Mucosa of rectum (tissue), 2 donors: Measurements from ENCODE around the gene DENND1B.
"Not testable (repeated sequence)": the region's sequence is repeated elsewhere in the genome, so short reads cannot be mapped to it uniquely, and the experiment has no call there.

ENCODE experiments used
- H3K27ac ChIP-seq, 2 donors: one replicate each; pipeline ENCODE4 v1.7.0; 2013; ENCODE audit warnings: inconsistent platforms in 2 of 2, low read depth in 2 of 2, low read length in 2 of 2
- H3K27me3 ChIP-seq, 2 donors: one replicate each; pipeline ENCODE4 v1.7.0; 2013; ENCODE audit warnings: low read length in 2 of 2; ENCODE audit not compliant: control insufficient read depth in 2 of 2, insufficient read depth in 2 of 2
- H3K36me3 ChIP-seq, 2 donors: one replicate each; pipeline ENCODE4 v1.7.0; 2013; ENCODE audit warnings: low read length in 2 of 2; ENCODE audit not compliant: control insufficient read depth in 2 of 2, insufficient read depth in 2 of 2
- H3K4me1 ChIP-seq, 2 donors: one replicate each; pipeline ENCODE4 v1.7.0; 2013; ENCODE audit warnings: low read length in 2 of 2, mild to moderate bottlenecking in 1 of 2; ENCODE audit not compliant: control insufficient read depth in 2 of 2, insufficient read depth in 2 of 2
- H3K4me3 ChIP-seq, 2 donors: one replicate each; pipeline ENCODE4 v1.7.0; 2013; ENCODE audit warnings: low read length in 2 of 2
- H3K9ac ChIP-seq, 2 donors: one replicate each; pipeline ENCODE4 v1.7.0; 2013; ENCODE audit warnings: low read length in 2 of 2, low read depth in 1 of 2, mild to moderate bottlenecking in 1 of 2
- H3K9me3 ChIP-seq, 2 donors: one replicate each; pipeline ENCODE4 v1.7.0; 2013; ENCODE audit warnings: low read length in 2 of 2; ENCODE audit not compliant: control insufficient read depth in 2 of 2
- donor health status: healthy.
- donor health status: Normal muscosa, but diverticular disease.

Gene DENND1B

DNA sequence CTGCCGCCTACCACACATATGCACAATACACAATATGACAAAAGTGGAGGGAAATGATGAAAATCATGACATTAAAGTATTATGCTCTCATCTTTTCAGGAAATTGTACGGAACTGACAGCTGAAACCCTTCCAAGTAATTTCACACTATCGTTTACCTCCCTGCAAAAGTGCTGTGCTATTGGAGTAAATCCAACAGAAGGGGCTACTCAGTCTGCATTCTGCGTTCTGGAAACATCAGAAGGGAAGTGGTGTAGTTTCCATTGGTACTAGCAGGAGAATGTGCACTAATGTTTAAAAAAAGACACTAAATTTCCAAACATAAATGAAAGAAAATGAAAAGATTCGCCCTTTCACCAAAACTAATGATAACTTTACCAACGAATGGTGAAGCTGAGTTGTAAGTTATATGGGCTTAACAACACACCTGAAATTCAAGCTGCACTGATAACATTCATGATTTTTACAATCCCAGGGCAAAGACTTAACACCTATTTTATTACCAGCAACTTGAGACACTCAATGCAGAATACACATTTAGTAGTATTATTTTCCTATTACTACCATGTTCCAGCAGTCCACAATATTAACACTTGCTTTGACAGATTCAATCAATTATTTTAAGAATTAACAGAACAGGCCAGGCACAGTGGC lies 3.2 kb downstream of the DENND1B start:
- H3K9me3 ChIP-seq: no peaks in the 10 kb centered on the region
- no peaks in the 10 kb centered on the region for H3K27me3 ChIP-seq
- H3K36me3 ChIP-seq: no peaks in the 10 kb centered on the region
- peak overlapping the region in 1 of 2 donors; percentile 19 for H3K27ac ChIP-seq
- H3K4me1 ChIP-seq: peaks cover 32 to 38% of the 10 kb centered on the region in 2 donors
- H3K9ac ChIP-seq: peak overlapping the region in 1 of 2 donors; percentile 15
- H3K4me3 ChIP-seq: peak overlapping the region in 1 of 2 donors; percentile 85

- H3K4me3 ChIP-seq: peak overlapping the region in 1 of 2 donors; percentile 85
- no peaks in the 10 kb centered on the region for H3K27me3 ChIP-seq
- H3K9me3 ChIP-seq: no peaks in the 10 kb centered on the region
- no peak overlapping the region for H3K9ac ChIP-seq
- peaks cover 26 to 34% of the 10 kb centered on the region in 2 donors for H3K4me1 ChIP-seq
- H3K27ac ChIP-seq: no peak overlapping the region
- H3K36me3 ChIP-seq: no peaks in the 10 kb centered on the region
Observed at GRCh38 chr1:197771386-197771785, 3.9 kb downstream of the DENND1B start.

DNA sequence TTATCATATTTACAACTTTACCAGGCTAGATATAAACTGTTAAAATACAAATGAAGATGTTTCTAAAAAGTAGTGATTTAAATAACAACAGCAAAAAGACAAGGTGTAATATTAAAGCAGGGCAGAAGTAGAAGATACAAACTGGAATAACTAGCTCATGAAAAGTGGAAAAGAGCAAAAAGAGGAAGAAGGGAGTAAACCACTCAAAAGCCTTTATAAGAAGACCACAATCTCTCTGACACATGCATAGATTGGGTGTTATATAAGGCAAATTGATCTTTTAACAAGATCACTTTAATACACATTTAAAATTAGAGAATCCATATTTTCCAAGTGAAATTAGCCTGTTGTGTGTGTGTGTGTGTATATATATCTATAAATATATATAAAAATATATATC lies 5.0 kb downstream of the DENND1B start:
- Histone ChIP-seq H3K9ac (no peak overlapping the region), H3K4me1 (peaks cover 16 to 23% of the 10 kb centered on the region in 2 donors), H3K36me3 (no peaks in the 10 kb centered on the region), H3K27me3 (no peaks in the 10 kb centered on the region), H3K27ac (no peak overlapping the region), H3K9me3 (no peaks in the 10 kb centered on the region), H3K4me3 (no peak overlapping the region)

DNA sequence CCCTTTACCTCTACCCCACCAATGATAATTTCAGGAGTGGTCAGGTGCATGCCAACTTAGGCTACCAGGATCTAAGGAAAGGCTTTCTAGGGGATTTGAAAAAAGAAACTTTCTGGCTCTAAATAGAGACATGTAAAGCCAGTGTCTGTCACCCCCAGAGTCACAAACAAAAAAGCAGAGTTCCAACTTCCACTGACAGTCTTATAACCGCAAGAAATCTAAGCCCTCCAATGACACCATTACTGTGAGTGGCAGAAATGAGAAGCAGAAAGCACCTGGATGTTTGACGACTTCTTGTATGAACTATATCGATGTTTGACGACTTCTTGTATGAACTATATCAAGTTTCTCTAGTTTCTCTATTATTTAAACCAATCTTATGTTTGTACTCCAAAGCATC lies 6.0 kb downstream of the DENND1B start:
- no peak overlapping the region for H3K4me3 ChIP-seq

GRCh38 chr1:197768014-197768805 lies 7.1 kb downstream of the DENND1B start:
- no peak overlapping the region for H3K4me3 ChIP-seq
- peaks cover 16 to 22% of the 10 kb centered on the region in 2 donors for H3K4me1 ChIP-seq
- no peaks in the 10 kb centered on the region for H3K36me3 ChIP-seq
- no peak overlapping the region for H3K9ac ChIP-seq
- no peaks in the 10 kb centered on the region for H3K27me3 ChIP-seq
- H3K27ac ChIP-seq: no peak overlapping the region
- H3K9me3 ChIP-seq: no peaks in the 10 kb centered on the region

More for the DNA sequence above, 6.0 kb downstream of the DENND1B start:
- Histone ChIP-seq H3K36me3 (no peaks in the 10 kb centered on the region), H3K27ac (no peak overlapping the region), H3K4me1 (peaks cover 16 to 23% of the 10 kb centered on the region in 2 donors), H3K9me3 (no peaks in the 10 kb centered on the region), H3K27me3 (no peaks in the 10 kb centered on the region), H3K9ac (no peak overlapping the region)

DNA sequence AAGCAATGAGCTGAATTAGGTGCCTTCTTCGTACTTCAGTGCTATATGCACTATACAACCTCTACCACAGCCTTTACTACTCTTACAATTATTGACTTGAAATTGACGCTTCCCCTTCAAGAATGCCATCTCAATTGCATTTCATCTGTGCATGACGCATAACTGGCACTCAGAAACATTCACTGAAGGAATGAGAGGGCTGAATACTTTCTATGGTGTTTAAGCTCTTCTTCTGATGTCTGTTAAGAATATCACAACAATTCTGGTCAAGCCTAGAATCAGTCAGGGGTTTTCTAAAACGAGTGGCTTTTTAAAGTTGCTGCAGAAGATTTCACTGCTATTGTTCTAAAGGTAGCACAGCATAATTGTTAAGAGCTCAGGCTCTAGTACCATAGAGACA lies 11.5 kb downstream of the DENND1B start:
- Histone ChIP-seq H3K4me3 (no peak overlapping the region), H3K9me3 (no peaks in the 10 kb centered on the region), H3K9ac (no peak overlapping the region), H3K4me1 (no peaks in the 10 kb centered on the region), H3K27me3 (no peaks in the 10 kb centered on the region), H3K27ac (no peak overlapping the region), H3K36me3 (no peaks in the 10 kb centered on the region)

DNA sequence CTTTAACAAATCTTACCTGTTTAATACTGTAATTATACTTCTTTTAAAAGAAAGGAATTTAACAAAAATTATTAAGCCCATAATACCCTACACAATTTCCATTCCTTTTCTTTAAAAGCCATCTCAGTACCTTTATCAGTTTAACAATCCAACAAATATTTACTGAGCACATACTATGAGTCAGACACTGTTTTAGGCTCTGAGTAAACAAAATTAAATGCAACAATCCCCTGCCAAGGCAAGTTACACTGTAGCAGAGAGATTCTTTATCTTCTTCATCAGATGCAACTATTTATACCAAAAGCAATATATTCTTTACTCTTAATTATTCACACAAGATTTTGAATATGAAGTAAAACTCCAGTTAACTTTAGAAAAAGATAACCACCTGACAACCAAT lies 12.0 kb downstream of the DENND1B start:
- Histone ChIP-seq H3K27me3 (no peaks in the 10 kb centered on the region), H3K4me3 (no peak overlapping the region), H3K9ac (no peak overlapping the region), H3K27ac (no peak overlapping the region), H3K9me3 (no peaks in the 10 kb centered on the region), H3K36me3 (no peaks in the 10 kb centered on the region), H3K4me1 (no peaks in the 10 kb centered on the region)

DNA sequence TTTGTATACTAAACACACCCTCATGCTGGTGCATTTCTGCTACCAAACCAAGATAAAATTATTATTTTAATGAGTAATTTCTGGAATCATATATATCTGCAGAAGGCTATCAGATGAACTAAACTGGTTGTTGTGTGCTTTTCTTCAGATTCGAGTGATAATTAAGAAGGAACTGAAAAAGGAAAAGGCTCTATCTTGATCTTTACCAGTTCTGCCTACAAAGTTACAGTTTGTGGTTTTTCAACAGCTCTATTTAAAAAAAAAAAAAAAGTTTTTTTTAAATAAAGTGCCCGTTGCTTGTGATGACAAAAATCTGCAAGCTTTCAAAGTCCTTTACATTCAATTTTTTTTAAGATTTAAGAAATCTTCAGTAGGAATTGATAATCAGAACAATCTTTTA lies 13.6 kb downstream of the DENND1B start:
- H3K4me3 ChIP-seq: peak overlapping the region in 1 of 2 donors; percentile 15
- H3K4me1 ChIP-seq: no peaks in the 10 kb centered on the region
- no peaks in the 10 kb centered on the region for H3K9me3 ChIP-seq
- no peak overlapping the region for H3K9ac ChIP-seq
- no peak overlapping the region for H3K27ac ChIP-seq
- no peaks in the 10 kb centered on the region for H3K36me3 ChIP-seq
- H3K27me3 ChIP-seq: no peaks in the 10 kb centered on the region

DNA sequence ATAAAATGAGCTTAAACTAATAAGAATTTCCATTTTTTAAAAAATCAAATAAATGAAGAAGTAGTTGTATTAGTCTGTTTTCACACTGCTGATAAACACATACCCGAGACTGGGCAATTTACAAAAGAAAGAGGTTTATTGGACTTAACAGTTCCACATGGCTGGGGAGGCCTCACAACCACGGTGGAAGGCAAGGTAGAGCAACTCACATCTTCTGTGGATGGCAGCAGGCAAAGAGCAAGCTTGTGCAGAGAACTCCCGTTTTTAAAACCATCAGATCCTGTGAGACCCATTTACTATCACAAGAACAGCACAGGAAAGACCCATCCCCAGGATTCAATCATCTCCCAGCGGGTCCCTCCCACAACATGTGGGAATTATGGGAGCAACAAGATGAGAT lies 19.7 kb downstream of the DENND1B start:
- H3K4me3 ChIP-seq, H3K9ac ChIP-seq, H3K27ac ChIP-seq, H3K36me3 ChIP-seq, H3K9me3 ChIP-seq, H3K27me3 ChIP-seq, H3K4me1 ChIP-seq: not testable (repeated sequence)

- not testable (repeated sequence) for H3K9ac ChIP-seq, H3K4me1 ChIP-seq, H3K27ac ChIP-seq, H3K4me3 ChIP-seq, H3K9me3 ChIP-seq, H3K36me3 ChIP-seq, H3K27me3 ChIP-seq
Observed at GRCh38 chr1:197752652-197753164, 22.6 kb downstream of the DENND1B start.
